HG03457 (cell line): ENCODE data around the gene CHST3.

ENCODE experiments used
- ATAC-seq: cut with Tn5 transposase; IDR thresholded peaks from one replicate; pipeline ENCODE4 v1.9.1; 2021; ENCODE audit warnings: moderate number of reproducible peaks; ENCODE audit not compliant: unreplicated experiment

Gene CHST3

DNA sequence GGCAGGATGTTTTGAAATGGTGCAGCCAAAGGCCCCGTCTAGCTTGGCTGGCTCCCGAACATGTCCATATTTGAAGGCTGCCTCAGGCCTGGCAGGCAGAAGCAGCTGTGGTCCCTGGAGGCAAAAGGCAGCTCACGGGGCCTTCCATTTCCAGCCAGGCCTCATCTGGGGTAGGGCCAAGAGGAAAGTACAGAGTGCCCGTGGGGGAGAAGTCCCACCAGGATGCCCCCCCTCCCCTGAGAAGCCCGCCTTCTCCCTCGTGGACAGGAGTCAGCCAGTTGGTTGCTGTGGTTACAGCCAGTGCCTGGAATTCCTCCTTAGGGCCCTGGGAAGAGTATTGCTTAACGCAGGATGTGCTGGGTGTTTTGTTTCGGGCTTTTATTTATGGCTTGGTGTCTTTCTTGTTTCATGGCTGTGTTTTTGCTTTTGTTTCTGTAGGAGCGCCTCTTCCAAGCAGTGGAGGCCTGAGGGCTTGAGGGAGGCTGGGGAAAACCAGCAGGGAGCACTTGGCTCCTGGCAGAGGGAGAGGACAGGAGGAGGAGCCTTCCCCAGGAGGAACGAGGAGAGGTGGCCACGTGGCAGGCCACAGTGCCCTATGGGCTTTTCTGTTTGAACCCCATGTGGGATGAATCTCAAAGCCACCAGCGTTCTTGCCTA, 45.4 kb downstream of the CHST3 start:
- no peak for ATAC-seq

DNA sequence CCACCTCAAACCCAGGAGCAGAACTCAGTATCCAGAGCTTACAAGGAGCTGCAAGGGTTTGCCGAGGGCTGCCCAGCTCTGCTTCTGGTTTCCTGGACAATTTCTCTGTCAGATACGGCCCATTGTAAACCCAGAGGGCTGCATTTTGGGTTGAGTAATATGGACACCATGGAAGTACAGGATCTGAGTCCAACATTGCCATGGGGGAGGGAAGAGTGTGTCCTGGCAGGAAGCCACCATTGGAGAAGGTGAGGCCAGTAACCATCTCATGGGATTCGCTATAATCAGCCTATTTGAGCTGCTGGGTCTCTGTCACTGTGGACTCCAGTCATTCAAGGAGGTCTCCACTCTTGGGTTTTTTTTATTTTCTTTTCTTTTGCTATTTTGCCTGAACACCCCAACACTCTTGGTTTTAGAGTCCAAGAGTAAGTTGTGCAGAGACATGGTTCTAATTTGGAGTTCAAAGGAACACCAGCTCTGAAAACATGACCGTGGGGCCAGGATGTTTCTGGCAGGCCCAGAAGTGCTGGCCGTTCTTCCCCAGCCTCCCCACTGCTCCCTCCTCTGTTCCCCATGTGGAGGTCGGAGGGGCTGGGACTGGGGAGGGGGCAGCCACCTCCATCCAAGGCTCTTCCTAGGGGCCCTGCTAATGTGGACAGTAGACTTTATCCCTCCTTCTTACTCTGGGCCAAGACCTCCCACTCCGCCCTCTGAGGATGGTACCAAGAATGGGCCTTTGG, 46.2 kb downstream of the CHST3 start:
- no peak for ATAC-seq

DNA sequence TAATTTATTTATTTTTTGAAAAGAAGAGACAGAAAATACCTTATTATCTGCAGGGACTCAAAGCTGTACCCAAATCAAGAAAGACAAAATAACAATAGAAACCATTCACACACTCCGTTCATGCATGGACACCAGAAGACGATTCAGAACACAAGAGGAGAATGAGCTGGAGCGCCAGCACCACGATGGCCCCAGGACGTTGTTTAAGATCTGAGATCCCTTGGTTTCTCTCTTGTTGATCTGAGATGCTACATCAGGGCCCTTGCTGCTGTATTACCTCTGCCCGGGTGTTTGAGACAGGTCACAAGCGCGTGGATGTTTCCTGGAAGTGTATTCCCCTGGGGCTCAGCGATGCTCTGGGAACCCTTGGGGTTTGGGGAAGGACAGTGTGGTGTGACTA, 46.8 kb downstream of the CHST3 start:
- ATAC-seq = no peak

DNA sequence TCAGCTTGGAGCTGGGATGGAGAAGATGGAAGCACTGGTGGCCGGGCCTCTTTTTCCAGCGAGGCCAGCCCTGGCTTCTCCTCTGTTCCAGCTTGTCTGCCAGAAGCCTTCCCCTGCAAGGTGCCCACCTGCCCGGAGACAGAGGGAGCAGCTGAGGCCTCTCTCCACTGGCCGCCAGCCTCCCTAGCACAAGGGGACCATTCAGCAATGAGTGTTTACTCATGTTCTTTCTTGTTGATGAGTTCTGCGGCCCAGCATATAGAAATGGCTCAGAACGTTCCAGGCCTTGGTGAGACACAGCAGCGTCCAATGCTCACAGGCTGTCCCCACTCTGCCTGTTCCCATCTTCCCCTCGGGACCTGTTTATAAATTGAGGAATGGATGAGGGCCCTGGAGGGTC, 47.3 kb downstream of the CHST3 start:
- no peak for ATAC-seq

DNA sequence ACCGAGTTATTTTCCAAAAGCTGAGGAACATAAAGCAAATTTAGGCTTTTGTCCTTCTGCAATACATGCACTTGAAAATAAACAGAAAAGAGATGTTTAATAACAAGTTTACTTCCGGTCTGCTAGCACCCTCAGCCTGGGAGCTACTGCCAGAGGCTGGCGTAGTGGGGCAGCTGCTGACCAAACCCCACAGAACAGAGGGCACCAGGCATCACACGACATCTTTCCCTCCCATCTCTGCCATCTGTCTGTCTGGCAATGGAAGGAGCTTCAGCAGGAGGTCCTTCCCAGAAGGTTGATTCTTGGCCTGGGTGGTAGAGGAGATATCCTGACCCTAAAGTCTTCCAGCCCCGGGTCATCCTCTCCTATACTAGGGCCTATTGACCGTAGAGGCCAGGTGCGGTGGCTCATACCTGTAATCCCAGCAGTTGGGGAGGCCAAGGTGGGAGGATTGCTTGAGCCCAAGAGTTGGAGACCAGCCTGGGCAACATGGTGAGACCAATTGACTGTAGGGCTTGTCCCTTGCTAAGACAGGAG, 47.8 kb downstream of the CHST3 start:
- no peak for ATAC-seq

DNA sequence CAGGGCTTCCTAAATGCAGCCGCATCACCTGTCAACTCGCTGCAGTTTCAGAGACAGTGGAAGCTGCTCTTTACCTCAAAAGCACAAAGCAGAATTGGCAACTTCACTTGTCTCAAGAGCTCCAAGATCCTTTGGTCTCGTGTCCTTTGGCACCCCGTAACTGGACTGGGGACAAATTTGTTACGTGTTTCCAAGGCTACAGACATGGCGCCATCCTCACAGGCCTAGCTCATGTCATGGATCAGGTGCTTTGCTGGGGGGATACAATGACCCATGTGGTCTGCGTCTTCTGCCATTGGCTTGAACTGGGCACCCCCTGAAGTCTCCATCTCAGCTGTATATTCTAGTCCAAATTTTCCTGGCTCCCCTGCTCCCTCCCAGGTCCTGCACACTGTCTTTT, 48.6 kb downstream of the CHST3 start:
- no peak for ATAC-seq

DNA sequence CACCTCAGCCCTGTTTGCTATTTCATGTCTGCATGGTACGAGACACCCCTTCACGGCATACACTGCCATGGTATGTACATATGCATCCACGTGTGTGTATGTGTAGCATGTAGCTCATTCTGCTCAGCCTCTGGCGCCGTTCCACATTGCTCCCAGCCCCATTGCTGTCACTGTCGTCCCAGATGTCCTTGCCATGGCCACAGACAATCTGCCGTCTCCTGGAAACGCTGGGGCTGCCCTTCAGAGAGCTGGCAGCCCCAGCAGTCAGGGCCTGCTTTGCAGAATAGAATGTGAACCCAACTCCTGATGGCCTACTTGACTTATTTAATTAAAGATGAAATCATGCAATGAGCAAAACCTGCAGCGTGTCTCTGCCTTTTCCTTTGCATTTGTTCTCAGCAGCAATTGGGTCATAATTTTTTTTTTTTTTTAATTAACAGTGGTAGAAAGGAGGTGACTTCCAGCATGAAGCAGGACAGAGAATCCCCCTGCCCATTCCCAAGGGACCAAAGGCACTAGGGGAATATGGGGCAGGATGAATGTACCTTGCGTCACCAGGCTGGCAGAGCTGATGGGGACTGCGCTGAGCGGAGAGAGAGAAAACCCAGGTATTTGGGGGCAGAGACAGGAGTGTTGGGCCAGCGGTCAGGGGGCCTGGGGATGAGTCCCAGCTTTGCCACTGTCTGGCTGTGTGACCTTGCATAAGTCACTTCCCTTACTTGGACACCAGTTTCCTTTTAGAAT, 49.2 kb downstream of the CHST3 start:
- ATAC-seq = no peak

DNA sequence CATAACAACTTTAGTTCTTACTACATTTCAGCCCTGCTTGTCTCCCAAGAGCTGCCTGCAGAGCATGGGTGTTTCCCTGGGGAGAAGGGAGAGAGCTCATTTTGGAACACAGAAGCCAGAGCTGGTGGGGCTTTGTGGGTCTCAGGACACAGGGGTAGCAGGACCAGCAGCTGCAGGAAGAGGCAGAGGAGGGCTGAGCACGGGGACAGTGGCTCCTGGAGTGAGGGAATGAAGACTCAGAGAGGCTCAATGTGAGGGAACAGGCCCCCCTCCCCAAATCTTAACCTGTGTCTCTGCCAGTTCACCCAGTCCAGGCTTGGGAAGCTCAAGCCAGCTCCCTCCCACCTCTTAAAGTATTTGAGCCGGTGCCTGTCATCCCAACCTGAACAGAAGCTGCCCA, 50.0 kb downstream of the CHST3 start:
- ATAC-seq = no peak

DNA sequence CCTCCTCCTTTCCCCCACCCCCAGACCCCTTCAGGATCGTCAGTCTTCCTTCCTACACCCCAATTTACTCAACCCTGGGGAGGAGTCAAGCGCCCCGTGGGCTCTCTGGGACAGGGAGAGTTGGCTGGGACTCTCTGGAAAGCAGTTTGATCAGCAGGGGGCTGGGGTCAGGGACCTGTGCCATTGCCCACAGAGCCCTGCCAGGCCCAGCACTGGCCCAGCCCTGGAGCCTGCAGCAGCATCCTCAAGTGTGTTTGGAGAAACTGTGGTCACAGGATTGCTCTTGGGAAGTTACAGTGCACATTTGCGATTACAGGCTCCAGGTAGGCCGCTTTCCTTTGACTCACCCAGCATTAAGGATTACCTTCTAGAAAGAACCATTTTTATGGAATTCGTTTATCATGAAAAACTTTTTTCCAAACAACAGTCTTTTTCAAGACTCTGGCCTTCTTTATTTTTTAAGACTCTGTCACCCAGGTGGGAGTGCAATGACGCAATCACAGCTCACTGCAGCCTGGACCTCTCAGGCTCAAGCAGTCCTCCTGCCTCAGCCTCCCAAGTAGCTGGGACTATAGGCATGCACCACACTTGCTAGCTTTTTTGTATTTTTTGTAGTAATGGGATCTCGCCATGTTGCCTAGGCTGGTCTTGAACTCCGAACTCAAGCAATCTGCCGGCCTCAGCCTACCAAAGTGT, 50.7 kb downstream of the CHST3 start:
- no peak for ATAC-seq

DNA sequence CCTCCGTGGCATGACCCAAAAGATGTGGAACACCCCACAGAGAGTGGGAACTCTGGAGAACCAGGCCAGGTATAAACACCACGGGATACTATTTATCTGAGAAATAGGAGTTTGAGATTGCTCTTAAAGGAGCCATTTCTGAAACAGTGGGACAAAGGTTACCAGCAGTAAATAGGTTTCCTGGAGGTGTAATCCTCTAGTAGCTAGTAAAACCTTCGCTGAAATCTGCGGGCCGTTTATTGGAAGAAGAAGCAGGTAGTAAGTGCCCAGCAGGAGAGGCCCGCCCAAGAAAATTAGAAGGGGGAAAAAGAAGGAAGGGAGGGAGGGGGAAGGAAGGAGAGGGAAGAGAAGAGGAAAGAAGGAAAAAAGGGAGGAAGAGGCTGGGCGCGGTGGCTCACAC, 51.6 kb downstream of the CHST3 start:
- ATAC-seq = no peak

DNA sequence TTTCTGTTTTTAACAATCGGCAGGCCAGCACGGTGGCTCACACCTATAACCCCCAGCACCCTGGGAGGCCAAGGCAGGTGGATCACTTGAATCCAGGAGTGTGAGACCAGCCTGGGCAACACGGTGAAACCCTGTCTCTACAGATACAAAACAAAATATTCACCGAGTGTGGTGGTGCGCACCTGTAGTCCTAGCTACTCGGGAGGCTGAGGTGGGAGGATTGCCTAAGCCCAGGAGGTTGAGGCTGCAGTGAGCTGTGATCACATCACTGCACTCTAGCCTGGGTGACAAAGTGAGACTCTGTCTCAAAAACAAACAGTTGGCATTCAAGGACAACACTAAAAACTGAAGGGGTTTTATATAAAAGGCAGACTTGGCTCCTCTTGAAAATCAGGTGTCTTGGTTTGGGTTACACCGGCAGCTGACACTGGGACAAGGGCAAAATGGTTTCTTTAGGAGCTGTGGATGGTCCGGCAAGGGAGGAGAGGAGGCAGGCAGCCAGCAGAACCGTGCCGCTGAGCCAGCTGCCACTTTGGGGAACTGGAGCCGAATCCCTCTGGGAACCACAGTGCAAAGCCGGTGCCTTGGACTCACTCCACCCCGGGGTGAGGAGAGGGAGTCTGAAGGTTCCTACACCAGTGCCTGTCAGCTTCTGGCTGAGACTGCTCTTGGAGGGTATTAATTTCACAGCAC, 52.6 kb downstream of the CHST3 start:
- no peak for ATAC-seq

DNA sequence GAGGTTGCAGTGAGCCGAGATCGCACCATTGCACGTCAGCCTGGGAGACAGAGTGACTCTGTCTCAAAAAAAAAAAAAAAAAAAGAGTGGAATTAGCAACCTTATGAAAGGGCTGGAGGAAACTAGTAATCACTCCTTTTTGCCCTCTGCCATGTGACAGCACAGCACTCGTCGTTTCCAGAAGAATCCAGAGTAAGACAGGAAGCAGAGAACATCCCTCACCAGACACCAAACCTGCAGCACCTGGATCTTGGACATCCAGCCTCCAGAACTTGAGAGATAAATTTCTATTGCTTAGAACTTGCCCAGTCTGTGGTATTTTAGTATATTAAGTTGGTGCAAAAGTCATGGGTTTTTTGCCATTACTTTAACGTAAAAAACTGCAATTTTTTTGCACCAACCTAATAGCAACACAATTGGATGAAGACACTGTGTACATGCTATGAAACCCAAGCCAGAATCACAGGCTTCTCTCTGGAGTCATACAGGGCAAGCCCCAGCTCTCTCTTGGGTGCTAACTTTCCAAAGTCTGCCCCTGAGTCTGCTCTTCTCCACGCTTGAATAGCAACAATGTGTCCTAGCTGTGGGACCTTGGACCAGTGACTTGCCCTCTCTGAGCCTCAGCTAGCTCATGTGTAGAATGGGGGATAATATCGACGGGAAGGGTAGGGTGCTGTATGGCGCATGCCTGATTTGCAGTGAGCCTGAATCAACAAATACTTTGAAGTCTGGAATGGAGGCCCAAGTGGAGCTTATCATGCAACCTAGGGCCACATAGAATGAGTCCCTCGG, 55.1 kb downstream of the CHST3 start:
- ATAC-seq = no peak

DNA sequence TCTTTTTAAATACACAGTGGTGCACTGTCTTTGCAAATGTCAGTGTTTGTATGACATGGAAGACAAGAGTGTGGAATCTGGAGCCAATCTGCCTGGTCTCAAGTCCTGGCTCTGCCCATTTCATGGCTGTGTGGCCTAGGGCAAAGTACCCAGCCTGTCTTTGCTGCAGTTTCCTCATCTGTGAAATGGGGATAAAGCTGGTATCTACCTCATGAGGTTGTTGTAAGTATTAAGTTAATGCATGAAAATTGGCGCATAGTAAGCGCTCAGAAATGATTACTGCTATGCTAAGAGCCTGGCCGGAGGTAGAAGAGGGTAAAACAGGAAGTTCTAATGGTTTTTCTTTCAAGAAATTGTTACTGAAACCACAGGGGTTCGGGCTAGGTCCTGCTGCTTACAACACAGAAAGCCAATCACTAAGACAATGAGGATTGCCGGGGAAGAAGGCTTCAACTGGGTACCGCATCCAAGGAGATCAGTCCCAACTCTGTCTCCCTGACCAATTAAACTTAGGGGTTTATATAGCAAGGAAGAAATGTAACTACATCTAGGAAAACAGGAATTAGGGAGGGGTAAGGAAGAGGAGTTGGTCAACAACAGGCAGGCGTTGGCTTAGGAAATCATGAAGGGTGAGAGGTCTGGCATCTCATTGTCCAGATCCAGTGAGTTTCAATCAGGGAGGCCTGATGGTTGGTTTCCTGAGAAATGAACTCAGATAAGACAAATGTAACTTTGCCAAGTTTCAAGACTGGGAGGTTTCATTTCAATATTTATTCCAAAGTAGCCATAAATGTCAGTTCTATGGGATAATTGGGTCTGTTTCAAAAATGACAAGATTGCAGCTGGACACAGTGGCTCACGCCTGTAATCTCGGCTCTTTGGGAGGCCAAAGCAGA, 57.0 kb downstream of the CHST3 start:
- ATAC-seq = no peak

DNA sequence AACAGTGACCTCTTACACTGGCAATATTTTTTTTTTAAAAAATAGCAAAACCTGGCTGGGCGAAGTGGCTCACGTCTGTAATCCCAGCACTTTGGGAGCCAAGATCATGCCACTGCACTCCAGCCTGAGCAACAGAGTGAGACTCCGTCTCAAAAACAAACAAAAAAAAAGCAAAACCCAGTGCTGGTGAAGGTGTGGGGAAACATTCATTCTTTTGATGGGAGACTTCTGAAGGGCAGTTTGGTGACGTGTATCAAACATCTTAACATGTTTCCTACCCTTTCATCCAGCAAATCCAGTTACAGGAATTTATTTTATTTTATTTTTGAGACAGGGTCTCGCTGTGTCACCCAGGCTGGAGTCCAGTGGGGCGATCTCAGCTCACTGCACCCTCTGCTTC, 58.0 kb downstream of the CHST3 start:
- ATAC-seq = no peak

DNA sequence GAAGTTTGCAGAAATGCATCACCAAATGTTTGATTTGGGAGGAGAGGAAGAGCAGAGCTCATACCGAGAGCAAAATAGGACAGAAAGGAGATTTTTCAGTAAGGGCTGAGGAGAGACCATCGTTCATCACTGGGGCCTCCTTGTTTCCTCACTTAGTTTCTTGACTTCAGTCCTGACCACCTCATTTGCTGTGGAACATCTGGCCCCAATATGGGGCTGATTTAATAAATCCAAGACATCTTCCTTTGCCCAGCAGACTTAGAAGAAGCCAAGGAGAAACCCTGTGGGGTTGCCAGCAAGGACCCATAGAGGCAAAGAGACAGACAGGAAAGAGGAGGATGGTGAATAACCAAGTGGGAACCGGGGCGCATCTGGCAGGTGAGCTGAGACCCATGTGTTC, 60.4 kb downstream of the CHST3 start:
- no peak for ATAC-seq

DNA sequence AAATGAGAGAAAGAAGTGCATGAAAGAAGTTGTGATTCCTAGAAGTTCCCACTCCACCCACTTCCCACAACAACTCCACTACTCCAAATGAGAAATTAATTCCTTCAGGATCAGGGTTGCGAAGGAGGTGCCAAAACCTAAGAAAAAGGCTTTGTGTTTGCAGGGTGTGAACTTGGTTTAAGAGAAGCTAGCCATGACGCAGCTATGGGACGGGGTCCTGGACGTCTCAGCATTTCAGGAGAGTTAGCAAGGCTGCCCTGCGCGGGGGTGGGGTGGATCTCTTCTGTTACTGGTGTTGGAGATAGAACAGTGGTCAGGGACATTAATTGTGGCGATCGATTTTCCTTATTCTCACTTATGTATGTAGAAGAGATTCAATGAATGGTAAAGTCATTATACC, 61.2 kb downstream of the CHST3 start:
- ATAC-seq = no peak

DNA sequence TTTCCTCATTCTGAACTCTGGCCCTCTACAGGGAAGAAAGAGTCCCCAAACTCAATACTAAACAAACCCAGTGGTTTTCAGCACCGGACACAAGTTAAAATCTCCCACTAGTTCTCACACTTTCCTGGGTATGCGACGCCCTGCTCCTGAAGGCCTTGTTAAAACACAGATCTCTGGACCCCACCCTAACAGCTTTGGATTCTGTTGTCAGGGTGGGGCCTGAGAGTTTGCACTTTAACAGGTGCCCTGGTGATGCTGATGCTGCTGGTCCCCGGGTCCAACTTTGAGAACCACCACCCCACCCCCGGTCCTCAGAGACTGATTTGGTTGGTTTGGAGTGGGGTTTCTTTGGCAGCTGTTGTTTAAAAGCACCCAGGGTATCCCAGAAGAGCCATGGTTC, 61.6 kb downstream of the CHST3 start:
- no peak for ATAC-seq

DNA sequence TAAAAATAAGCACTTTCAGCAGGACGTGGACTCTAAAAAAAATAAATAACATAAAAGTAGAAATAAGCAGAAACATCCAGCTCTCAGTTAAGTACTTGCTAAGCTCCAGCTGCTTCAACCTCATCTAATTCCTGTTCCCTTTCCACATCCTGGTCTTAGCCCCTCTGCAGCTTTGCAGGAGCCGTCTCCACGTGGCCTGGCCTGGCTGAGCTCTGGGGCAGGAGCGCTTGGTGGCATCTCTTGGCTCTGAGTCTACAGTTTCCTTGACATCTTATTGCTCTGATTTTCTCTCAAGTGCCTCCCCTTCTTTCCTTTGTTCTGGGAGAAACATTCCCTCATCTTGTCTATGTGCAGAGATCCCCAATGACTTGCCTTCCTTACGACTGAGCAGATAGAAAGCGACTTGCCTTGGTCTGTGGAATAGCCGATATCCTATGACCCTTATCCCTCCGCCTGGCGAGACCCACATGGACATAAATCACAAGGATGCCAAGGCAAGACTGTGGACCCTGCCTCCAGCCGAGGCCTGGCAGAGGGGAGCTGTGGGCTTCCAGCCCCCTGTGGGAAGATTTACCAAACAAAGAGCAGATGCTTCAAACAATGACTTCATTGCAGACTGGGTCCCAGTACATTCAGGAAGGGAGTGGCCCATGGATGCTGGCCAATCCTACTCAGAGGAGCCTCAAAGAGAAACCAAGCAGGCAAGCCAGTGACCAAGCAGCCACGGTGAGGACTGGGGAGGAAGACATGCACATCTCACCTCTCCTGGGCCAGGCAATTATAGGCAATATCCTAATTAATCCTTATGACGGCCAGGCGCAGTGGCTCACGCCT, 62.3 kb downstream of the CHST3 start:
- no peak for ATAC-seq
